Measurements from ENCODE around the gene REV3L.
"Not testable (repeated sequence)": the region's sequence is repeated elsewhere in the genome, so short reads cannot be mapped to it uniquely, and the experiment has no call there.

DNA sequence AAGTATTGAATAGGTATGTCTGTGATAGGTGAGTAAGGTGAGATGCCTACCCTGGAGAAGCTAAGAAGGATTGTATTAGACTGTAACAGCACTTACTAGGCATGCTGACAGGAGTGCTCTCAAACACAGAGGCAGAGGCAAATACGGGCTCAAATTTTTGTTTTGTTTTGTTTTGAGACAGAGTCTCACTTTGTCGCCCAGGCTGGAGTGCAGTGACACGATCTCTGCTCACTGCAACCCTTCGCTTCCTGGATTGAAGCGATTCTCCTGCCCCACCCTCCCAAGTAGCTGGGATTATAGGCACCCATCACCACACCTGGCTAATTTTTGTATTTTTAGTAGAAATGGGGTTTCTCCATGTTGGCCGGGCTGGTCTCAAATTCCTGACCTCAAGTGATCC is 31.5 kb upstream of the REV3L start:
- TF ChIP-seq POLR2AphosphoS5, POLR2A (IDR thresholded peaks at IDR 0.05; ENCODE audit: low read depth, low read length): not testable (repeated sequence)
